ENCODE data around the gene FMN2.

FMN2 gene

GRCh38 chr1:240194120-240194519 is 102.4 kb downstream of the FMN2 start:
- DNase-seq (ENCODE audit: low spot score), result no peak
- TF ChIP-seq, protein P1, sequence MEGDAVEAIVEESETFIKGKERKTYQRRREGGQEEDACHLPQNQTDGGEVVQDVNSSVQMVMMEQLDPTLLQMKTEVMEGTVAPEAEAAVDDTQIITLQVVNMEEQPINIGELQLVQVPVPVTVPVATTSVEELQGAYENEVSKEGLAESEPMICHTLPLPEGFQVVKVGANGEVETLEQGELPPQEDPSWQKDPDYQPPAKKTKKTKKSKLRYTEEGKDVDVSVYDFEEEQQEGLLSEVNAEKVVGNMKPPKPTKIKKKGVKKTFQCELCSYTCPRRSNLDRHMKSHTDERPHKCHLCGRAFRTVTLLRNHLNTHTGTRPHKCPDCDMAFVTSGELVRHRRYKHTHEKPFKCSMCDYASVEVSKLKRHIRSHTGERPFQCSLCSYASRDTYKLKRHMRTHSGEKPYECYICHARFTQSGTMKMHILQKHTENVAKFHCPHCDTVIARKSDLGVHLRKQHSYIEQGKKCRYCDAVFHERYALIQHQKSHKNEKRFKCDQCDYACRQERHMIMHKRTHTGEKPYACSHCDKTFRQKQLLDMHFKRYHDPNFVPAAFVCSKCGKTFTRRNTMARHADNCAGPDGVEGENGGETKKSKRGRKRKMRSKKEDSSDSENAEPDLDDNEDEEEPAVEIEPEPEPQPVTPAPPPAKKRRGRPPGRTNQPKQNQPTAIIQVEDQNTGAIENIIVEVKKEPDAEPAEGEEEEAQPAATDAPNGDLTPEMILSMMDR (IDR thresholded peaks at IDR 0.05; ENCODE audit: borderline replicate concordance, control extremely low read depth, extremely low read depth, insufficient read depth, missing control alignments), result no peak
- in situ Hi-C loops (cut with MboI; ENCODE audit: low sequenced_read_pairs, unreplicated experiment), result no loop called here

DNA sequence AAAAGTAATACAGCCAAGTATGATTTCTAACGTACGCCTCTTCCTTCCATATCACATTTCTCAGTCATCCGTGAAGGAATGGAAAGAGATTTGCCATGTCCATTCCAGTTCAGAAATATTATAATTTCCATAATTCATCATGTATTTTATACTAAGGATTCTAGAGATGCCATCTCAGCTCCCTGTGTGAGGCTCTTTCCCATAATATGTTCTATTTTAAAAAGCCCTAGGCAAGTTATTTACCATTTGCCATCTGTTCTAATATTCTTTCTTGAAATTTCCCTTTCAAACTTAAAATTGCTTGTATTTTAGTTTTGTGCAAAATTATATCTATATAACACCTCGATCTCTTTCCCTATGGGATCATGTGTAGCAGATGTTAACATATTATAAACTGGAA is 106.7 kb downstream of the FMN2 start:
- in situ Hi-C loops (cut with MboI; ENCODE audit: low sequenced_read_pairs, unreplicated experiment), result no loop called here
- TF ChIP-seq, protein P1 (IDR thresholded peaks at IDR 0.05; ENCODE audit: borderline replicate concordance, control extremely low read depth, extremely low read depth, insufficient read depth, missing control alignments), result no peak
- DNase-seq (ENCODE audit: low spot score), result no peak

GRCh38 chr1:240199758-240200645 is 108.3 kb downstream of the FMN2 start:
- in situ Hi-C loops (cut with MboI; ENCODE audit: low sequenced_read_pairs, unreplicated experiment), result no loop called here
- DNase-seq (ENCODE audit: low spot score), result no peak
- TF ChIP-seq, protein P1 (IDR thresholded peaks at IDR 0.05; ENCODE audit: borderline replicate concordance, control extremely low read depth, extremely low read depth, insufficient read depth, missing control alignments), result no peak

GRCh38 chr1:240201931-240202330 is 110.2 kb downstream of the FMN2 start:
- DNase-seq (ENCODE audit: low spot score), result no peak
- in situ Hi-C loops (cut with MboI; ENCODE audit: low sequenced_read_pairs, unreplicated experiment), result no loop called here
- TF ChIP-seq, protein P1 (IDR thresholded peaks at IDR 0.05; ENCODE audit: borderline replicate concordance, control extremely low read depth, extremely low read depth, insufficient read depth, missing control alignments), result no peak

DNA sequence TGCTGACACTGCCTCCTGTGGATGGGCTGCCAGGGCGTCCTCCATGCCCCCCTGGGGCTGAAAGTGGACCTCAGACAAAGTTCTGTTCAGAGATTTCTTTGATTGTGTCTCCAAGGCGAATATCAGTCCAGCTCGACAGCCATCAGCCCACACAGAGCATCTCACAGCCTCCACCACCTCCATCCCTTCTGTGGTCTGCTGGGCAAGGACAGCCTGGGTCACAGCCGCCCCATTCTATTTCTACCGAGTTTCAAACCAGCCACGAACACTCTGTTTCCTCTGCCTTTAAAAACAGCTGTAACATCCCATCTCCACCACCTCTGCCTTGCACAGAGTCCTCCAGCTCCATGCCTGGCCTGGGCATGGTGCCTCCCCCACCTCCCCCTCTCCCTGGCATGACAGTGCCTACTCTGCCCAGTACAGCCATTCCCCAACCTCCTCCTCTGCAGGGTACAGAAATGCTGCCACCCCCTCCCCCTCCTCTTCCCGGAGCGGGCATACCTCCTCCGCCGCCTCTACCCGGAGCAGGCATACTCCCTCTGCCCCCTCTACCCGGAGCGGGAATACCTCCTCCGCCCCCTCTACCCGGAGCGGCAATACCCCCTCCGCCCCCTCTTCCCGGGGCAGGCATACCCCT is 115.5 kb downstream of the FMN2 start:
- no peak for DNase-seq (ENCODE audit: low spot score)
- TF ChIP-seq, protein P1 (IDR thresholded peaks at IDR 0.05; ENCODE audit: borderline replicate concordance, control extremely low read depth, extremely low read depth, insufficient read depth, missing control alignments), result no peak
- in situ Hi-C loops (cut with MboI; ENCODE audit: low sequenced_read_pairs, unreplicated experiment), result no loop called here

- TF ChIP-seq, protein P1 (IDR thresholded peaks at IDR 0.05; ENCODE audit: borderline replicate concordance, control extremely low read depth, extremely low read depth, insufficient read depth, missing control alignments), result no peak
- DNase-seq (ENCODE audit: low spot score), result no peak
- in situ Hi-C loops (cut with MboI; ENCODE audit: low sequenced_read_pairs, unreplicated experiment), result no loop called here
These were observed 118.3 kb downstream of the FMN2 start for GRCh38 chr1:240210026-240210425.
